SK-N-SH treated with all-trans-retinoic acid at 6 μM for 48 hours (cell line): ENCODE data around the gene PIK3R6.

Experiments
- ATAC-seq: fragments of 200-7000 bp; cut with Tn5 transposase; 3 replicates; pipeline ENCODE4 v1.9.1; 2020; ENCODE audit warnings: mild to moderate bottlenecking, moderate library complexity
- ARNTL ChIP-seq: fragments of 450-650 bp; formaldehyde crosslinking; IDR thresholded peaks from 2 replicates; pipeline ENCODE4 v1.5.0; 2020; ENCODE audit warnings: low read depth, mild to moderate bottlenecking, moderate library complexity, borderline replicate concordance
- BACH2 ChIP-seq: fragments of 250-450 bp; sonication (Bioruptor Pico); IDR thresholded peaks from 2 replicates; pipeline ENCODE4 v1.9.0; 2021; ENCODE audit warnings: mild to moderate bottlenecking, borderline replicate concordance
- CREB5 ChIP-seq: fragments of 250-450 bp; sonication (Bioruptor Pico); IDR thresholded peaks from 2 replicates; pipeline ENCODE4 v1.5.1; 2020; ENCODE audit warnings: low read depth, mild to moderate bottlenecking, moderate library complexity
- CSDC2 ChIP-seq: fragments of 250-450 bp; sonication (Bioruptor Pico); IDR thresholded peaks from 2 replicates; pipeline ENCODE4 v1.5.0; 2020; ENCODE audit warnings: mild to moderate bottlenecking, moderate library complexity
- CSRNP3 ChIP-seq: fragments of 250-450 bp; sonication (Bioruptor Pico); IDR thresholded peaks from 2 replicates; pipeline ENCODE4 v1.5.1; 2021; ENCODE audit warnings: mild to moderate bottlenecking, moderate library complexity
- ESRRG ChIP-seq: fragments of 250-450 bp; sonication (Bioruptor Pico); IDR thresholded peaks from 2 replicates; pipeline ENCODE4 v1.6.1; 2021; ENCODE audit warnings: mild to moderate bottlenecking
- GLIS3 ChIP-seq: fragments of 250-450 bp; sonication (Bioruptor Pico); IDR thresholded peaks from 2 replicates; pipeline ENCODE4 v1.5.0; 2020; ENCODE audit warnings: mild to moderate bottlenecking, moderate library complexity
- ISL1 ChIP-seq: fragments of 250-450 bp; sonication (Bioruptor Pico); IDR thresholded peaks from 2 replicates; pipeline ENCODE4 v2.1.2; 2022; ENCODE audit warnings: mild to moderate bottlenecking, moderate library complexity
- OSR1 ChIP-seq: fragments of 250-450 bp; sonication (Bioruptor Pico); IDR thresholded peaks from 2 replicates; pipeline ENCODE4 v1.8.0; 2022; ENCODE audit warnings: moderate library complexity, mild to moderate bottlenecking, inconsistent platforms
- PATZ1 ChIP-seq: fragments of 250-450 bp; sonication (Bioruptor Pico); IDR thresholded peaks from 2 replicates; pipeline ENCODE4 v1.8.0; 2020; ENCODE audit warnings: mild to moderate bottlenecking, moderate library complexity, borderline replicate concordance
- POU6F1 ChIP-seq: fragments of 250-450 bp; sonication (Bioruptor Pico); IDR thresholded peaks from 2 replicates; pipeline ENCODE4 v1.8.0; 2021; ENCODE audit warnings: low read depth, mild to moderate bottlenecking, moderate library complexity, borderline replicate concordance
- PPARA ChIP-seq: fragments of 250-450 bp; sonication (Bioruptor Pico); IDR thresholded peaks from 2 replicates; pipeline ENCODE4 v1.5.0; 2020; ENCODE audit warnings: mild to moderate bottlenecking, borderline replicate concordance
- TCF4 ChIP-seq: fragments of 250-450 bp; sonication (Bioruptor Pico); IDR thresholded peaks from 2 replicates; pipeline ENCODE4 v1.8.0; 2021; ENCODE audit warnings: mild to moderate bottlenecking, moderate library complexity, borderline replicate concordance
- TOX ChIP-seq: fragments of 250-450 bp; sonication (Bioruptor Pico); IDR thresholded peaks from 2 replicates; pipeline ENCODE4 v1.8.0; 2021; ENCODE audit warnings: mild to moderate bottlenecking, moderate library complexity, borderline replicate concordance
- TSHZ2 ChIP-seq: fragments of 250-450 bp; sonication (Bioruptor Pico); IDR thresholded peaks from 2 replicates; pipeline ENCODE4 v1.5.0; 2020; ENCODE audit warnings: mild to moderate bottlenecking, moderate library complexity
- ZC3H10 ChIP-seq: fragments of 250-450 bp; sonication (Bioruptor Pico); IDR thresholded peaks from 2 replicates; pipeline ENCODE4 v1.5.1; 2021; ENCODE audit warnings: mild to moderate bottlenecking, moderate library complexity
- ZFP3 ChIP-seq: fragments of 250-450 bp; sonication (Bioruptor Pico); IDR thresholded peaks from 2 replicates; pipeline ENCODE4 v1.5.0; 2020; ENCODE audit warnings: mild to moderate bottlenecking, moderate library complexity
- ZFP30 ChIP-seq: fragments of 450-650 bp; formaldehyde crosslinking; IDR thresholded peaks from 2 replicates; pipeline ENCODE4 v1.5.0; 2022; ENCODE audit warnings: mild to moderate bottlenecking, moderate library complexity
- ZNF565 ChIP-seq: fragments of 450-650 bp; formaldehyde crosslinking; conservative IDR thresholded peaks from 2 replicates; pipeline ENCODE4 v1.5.0; 2020; ENCODE audit warnings: low read depth, mild to moderate bottlenecking, moderate library complexity
- ZNF70 ChIP-seq: fragments of 450-650 bp; formaldehyde crosslinking; IDR thresholded peaks from 2 replicates; pipeline ENCODE4 v1.5.0; 2020; ENCODE audit warnings: mild to moderate bottlenecking, moderate library complexity
- ZNF8 ChIP-seq: fragments of 450-650 bp; formaldehyde crosslinking; IDR thresholded peaks from 2 replicates; pipeline ENCODE4 v1.5.0; 2020; ENCODE audit warnings: mild to moderate bottlenecking, moderate library complexity

PIK3R6 gene

GRCh38 chr17:8913879-8914278 lies 46.4 kb upstream of the PIK3R6 start:
- TF ChIP-seq TOX (CRISPR knock-in tag) (no peak), ARNTL (CRISPR knock-in tag) (no peak), ZNF8 (no peak), GLIS3 (no peak), ZFP30 (CRISPR knock-in tag) (no peak), PPARA (CRISPR knock-in tag) (no peak), CSDC2 (CRISPR knock-in tag) (no peak), ZNF565 (no peak), POU6F1 (CRISPR knock-in tag) (no peak), TCF4 (no peak), CREB5 (CRISPR knock-in tag) (no peak), PATZ1 (CRISPR knock-in tag) (no peak), BACH2 (CRISPR knock-in tag) (no peak), OSR1 (CRISPR knock-in tag) (no peak), ESRRG (no peak), ZNF70 (CRISPR knock-in tag) (no peak), TSHZ2 (CRISPR knock-in tag) (no peak)
- ATAC-seq = no peak

GRCh38 chr17:8913091-8913490 lies 45.6 kb upstream of the PIK3R6 start:
- TF ChIP-seq ZC3H10 (CRISPR knock-in tag) (no peak), ZFP3 (CRISPR knock-in tag) (no peak), ISL1 (CRISPR knock-in tag) (no peak), CSDC2 (CRISPR knock-in tag) (no peak), TOX (CRISPR knock-in tag) (no peak), CREB5 (CRISPR knock-in tag) (no peak), TSHZ2 (CRISPR knock-in tag) (no peak), GLIS3 (no peak), ZNF70 (CRISPR knock-in tag) (no peak), ZNF565 (no peak), ESRRG (no peak), BACH2 (CRISPR knock-in tag) (no peak), PPARA (CRISPR knock-in tag) (no peak), CSRNP3 (CRISPR knock-in tag) (no peak), OSR1 (CRISPR knock-in tag) (no peak)
- ATAC-seq = no peak
